Measurements from ENCODE around the gene EPHB2.

EPHB2 gene

DNA sequence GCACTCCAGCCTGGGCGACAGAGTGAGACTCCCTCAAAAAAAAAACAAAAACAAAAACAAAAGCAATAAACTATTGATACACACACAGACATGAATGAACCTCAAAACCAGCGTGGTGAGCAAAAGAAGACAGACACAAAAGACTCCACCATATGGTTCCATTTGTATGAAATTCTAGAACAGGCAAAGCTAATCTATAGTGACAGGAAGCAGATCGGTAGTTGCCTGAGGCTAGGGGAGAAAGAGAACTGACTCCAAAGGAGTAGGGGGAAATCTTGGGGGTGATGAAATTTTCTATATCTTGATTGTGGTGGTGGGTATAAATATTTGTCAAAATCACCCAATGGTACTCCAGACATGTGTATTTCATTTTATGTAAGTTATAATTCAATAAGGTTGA lies 241.2 kb downstream of the EPHB2 start:
- H3K27me3 ChIP-seq (replicated peaks; ENCODE audit: control insufficient read depth, insufficient read depth, low read length) = no peaks in the 10 kb centered on the region
- no peak for DNase-seq (ENCODE audit: extremely low read depth, insufficient read length)
- no peak overlapping the region for H3K4me3 ChIP-seq (replicated peaks; ENCODE audit: low read depth, low read length)
- H3K36me3 ChIP-seq (ENCODE audit: control insufficient read depth, insufficient read depth, low read length) = no peaks in the 10 kb centered on the region
- TF ChIP-seq, protein P1, sequence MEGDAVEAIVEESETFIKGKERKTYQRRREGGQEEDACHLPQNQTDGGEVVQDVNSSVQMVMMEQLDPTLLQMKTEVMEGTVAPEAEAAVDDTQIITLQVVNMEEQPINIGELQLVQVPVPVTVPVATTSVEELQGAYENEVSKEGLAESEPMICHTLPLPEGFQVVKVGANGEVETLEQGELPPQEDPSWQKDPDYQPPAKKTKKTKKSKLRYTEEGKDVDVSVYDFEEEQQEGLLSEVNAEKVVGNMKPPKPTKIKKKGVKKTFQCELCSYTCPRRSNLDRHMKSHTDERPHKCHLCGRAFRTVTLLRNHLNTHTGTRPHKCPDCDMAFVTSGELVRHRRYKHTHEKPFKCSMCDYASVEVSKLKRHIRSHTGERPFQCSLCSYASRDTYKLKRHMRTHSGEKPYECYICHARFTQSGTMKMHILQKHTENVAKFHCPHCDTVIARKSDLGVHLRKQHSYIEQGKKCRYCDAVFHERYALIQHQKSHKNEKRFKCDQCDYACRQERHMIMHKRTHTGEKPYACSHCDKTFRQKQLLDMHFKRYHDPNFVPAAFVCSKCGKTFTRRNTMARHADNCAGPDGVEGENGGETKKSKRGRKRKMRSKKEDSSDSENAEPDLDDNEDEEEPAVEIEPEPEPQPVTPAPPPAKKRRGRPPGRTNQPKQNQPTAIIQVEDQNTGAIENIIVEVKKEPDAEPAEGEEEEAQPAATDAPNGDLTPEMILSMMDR (IDR thresholded peaks at IDR 0.05; ENCODE audit: insufficient read depth, low read length, poor library complexity, severe bottlenecking) = no peak

DNA sequence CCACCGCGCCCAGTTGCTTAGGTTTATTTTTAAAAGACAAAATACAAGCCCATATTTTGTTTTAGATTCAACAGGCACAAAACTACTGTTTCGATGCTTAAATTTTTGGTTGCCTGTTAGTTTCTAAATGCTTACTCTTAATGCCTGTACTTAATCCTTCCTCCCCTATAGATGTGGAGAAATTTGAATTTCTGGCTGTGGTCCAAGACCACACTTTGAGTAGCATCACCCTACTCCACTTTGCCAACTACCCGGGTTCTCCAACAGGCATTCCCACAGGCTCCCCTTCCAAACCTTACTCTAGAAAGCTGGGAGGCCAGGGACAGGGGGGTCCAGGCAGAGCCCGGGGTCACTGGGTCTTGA lies 242.0 kb downstream of the EPHB2 start:
- no peaks in the 10 kb centered on the region for H3K27me3 ChIP-seq (replicated peaks; ENCODE audit: control insufficient read depth, insufficient read depth, low read length)
- DNase-seq (ENCODE audit: extremely low read depth, insufficient read length) = no peak
- no peaks in the 10 kb centered on the region for H3K36me3 ChIP-seq (ENCODE audit: control insufficient read depth, insufficient read depth, low read length)
- TF ChIP-seq, protein P1 (IDR thresholded peaks at IDR 0.05; ENCODE audit: insufficient read depth, low read length, poor library complexity, severe bottlenecking) = no peak
- H3K4me3 ChIP-seq (replicated peaks; ENCODE audit: low read depth, low read length) = no peak overlapping the region

DNA sequence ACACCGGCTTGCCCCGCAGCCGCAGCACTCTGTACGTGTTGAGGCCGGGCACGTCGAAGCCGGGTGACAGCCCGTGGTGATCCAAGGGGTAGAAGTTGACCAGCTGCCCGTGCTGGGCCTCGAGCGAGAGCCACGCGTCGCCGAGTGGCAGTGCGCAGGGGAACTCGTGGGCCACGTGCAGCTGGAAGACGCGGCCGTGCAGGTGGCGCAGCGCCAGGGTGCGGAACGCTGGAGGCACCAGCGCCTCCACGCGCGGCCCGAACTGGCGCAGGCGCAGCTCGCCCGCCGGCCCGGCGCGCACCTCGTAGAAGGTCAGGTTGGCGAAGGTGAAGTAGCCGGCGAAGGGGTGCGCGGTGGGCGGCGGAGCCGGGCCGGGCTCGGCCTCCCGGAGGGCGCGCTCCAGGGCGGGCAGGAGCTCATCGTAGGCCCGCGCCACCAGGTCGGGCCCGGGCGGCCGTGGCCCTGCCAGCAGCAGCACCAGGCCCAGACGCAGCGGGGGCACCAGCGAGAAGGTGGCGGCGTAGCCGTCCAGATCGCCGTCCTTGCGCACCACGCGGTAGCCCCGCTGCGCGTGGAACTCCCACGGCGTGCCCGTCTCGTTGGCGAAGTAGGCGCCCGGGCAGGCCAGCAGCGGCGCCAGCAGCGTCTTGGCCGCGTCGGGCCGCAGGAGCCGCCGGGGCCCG lies 242.6 kb downstream of the EPHB2 start:
- Histone ChIP-seq H3K36me3 (ENCODE audit: control insufficient read depth, insufficient read depth, low read length) (no peaks in the 10 kb centered on the region), H3K27me3 (replicated peaks; ENCODE audit: control insufficient read depth, insufficient read depth, low read length) (no peaks in the 10 kb centered on the region), H3K4me3 (replicated peaks; ENCODE audit: low read depth, low read length) (no peak overlapping the region)
- TF ChIP-seq, protein P1 (IDR thresholded peaks at IDR 0.05; ENCODE audit: insufficient read depth, low read length, poor library complexity, severe bottlenecking) = no peak
- DNase-seq (ENCODE audit: extremely low read depth, insufficient read length) = no peak

DNA sequence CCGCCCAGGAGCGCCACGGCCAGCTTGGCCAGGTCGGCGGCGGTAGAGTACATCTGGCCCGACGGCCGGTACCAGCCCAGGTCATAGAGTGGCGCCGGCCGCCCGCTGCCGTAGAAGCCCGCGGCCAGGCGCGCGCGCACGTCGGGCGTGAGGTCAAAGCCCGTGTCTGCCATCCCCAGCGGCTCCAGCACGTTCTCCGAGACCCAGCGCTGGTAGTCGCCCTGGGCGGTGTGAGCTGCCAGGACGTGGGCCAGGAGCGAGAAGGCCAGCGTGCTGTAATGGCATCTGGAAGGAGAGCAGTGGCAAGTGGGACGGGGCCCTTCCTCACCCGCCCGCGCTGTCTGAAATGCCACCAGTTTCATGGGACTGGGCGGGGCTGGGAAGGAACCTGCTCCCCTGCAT lies 243.1 kb downstream of the EPHB2 start:
- TF ChIP-seq, protein P1 (IDR thresholded peaks at IDR 0.05; ENCODE audit: insufficient read depth, low read length, poor library complexity, severe bottlenecking) = no peak
- Histone ChIP-seq H3K36me3 (ENCODE audit: control insufficient read depth, insufficient read depth, low read length) (no peaks in the 10 kb centered on the region), H3K4me3 (replicated peaks; ENCODE audit: low read depth, low read length) (no peak overlapping the region), H3K27me3 (replicated peaks; ENCODE audit: control insufficient read depth, insufficient read depth, low read length) (no peaks in the 10 kb centered on the region)
- DNase-seq (ENCODE audit: extremely low read depth, insufficient read length) = no peak

DNA sequence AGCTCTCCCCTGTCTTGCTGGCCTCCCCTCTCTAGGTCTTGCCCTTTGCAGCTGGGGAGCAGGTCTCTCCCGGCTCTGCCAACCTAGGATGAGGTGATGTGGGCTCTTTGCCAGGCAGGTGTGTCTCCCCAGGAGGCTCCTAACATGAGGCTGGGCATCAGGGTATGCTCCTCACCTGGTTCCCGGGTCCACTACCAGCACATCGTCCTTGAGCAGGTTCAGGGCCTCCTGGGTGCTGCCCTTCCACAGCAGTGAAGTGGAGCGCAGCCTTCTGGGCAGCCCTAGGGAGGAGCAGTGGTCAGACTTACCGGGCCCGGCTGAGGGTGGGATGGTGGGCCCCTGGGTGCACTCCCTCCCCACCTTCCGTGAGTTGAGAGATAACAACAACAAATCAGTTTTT lies 244.5 kb downstream of the EPHB2 start:
- no peaks in the 10 kb centered on the region for H3K27me3 ChIP-seq (replicated peaks; ENCODE audit: control insufficient read depth, insufficient read depth, low read length)
- no peak for DNase-seq (ENCODE audit: extremely low read depth, insufficient read length)
- H3K36me3 ChIP-seq (ENCODE audit: control insufficient read depth, insufficient read depth, low read length) = no peaks in the 10 kb centered on the region
- no peak overlapping the region for H3K4me3 ChIP-seq (replicated peaks; ENCODE audit: low read depth, low read length)
- TF ChIP-seq, protein P1 (IDR thresholded peaks at IDR 0.05; ENCODE audit: insufficient read depth, low read length, poor library complexity, severe bottlenecking) = no peak

DNA sequence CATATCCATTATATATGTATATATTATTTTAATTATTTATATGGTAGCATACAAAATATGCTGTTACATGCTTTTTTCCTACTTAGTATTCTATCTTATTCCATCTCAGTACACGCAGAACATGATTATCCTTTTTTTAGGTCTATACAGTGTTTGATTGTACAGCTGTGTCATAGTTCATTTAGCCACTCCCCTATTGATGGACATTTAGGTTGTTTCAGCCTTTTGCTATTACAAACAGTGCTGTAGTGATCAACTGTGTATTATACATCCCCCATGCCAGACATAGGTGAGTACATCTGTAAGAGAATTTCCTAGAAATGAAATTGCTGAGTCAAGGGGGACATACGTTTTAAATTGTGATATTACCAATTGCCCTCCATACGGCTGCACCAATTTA lies 246.4 kb downstream of the EPHB2 start:
- Histone ChIP-seq H3K36me3 (ENCODE audit: control insufficient read depth, insufficient read depth, low read length) (no peaks in the 10 kb centered on the region), H3K4me3 (replicated peaks; ENCODE audit: low read depth, low read length) (no peak overlapping the region), H3K27me3 (replicated peaks; ENCODE audit: control insufficient read depth, insufficient read depth, low read length) (no peaks in the 10 kb centered on the region)
- TF ChIP-seq, protein P1 (IDR thresholded peaks at IDR 0.05; ENCODE audit: insufficient read depth, low read length, poor library complexity, severe bottlenecking) = no peak
- no peak for DNase-seq (ENCODE audit: extremely low read depth, insufficient read length)

Data from GM06990 (cell line).